Ovary (tissue), 9 donors: ENCODE results near the gene COL23A1. TPM values are rescaled to one million over a fixed set of nuclear protein-coding genes. Genes with fewer than 3 reads are reported as not detected.

Source experiments
- DNase-seq, 5 donors: peaks; one replicate each; pipeline ENCODE4 v3.0.0-alpha.2; 2019 to 2020
- H3K27ac ChIP-seq, 2 donors: fragments of 200-600 bp; one replicate each; pipeline versions ENCODE4 v1.5.1 to v1.8.0; 2019 to 2022
- H3K27me3 ChIP-seq: fragments of 200-600 bp; one replicate; pipeline ENCODE4 v1.8.0; 2022
- H3K36me3 ChIP-seq: fragments of 200-600 bp; sonication (generic); one replicate; pipeline ENCODE4 v1.5.1; 2019
- H3K4me1 ChIP-seq: one replicate; pipeline ENCODE4 v1.8.1; 2013; ENCODE audit warnings: mild to moderate bottlenecking, moderate library complexity; ENCODE audit not compliant: insufficient read depth
- H3K4me3 ChIP-seq: fragments of 200-600 bp; sonication (generic); one replicate; pipeline ENCODE4 v1.5.1; 2017
- H3K9me3 ChIP-seq, 2 donors: fragments of 200-600 bp in 1 of 2; sonication (generic) in 1 of 2; one replicate each; pipeline versions ENCODE4 v1.5.1 to v1.8.1; 2013 to 2019; ENCODE audit warnings: mild to moderate bottlenecking in 1 of 2, moderate library complexity in 1 of 2
- EP300 ChIP-seq: sonication (generic); formaldehyde crosslinking; IDR thresholded peaks from one replicate; pipeline ENCODE4 v1.6.1; 2017; ENCODE audit warnings: antibody characterized with exemption
- POLR2A ChIP-seq: fragments of 450-650 bp; IDR thresholded peaks from one replicate; pipeline ENCODE4 v1.6.1; 2017; ENCODE audit warnings: antibody characterized with exemption, mild to moderate bottlenecking, moderate library complexity
- WGBS, 3 donors: extraction: QIAGEN DNeasy Blood & Tissue Kit in 1 of 3; methylation state at CpG; one replicate each; pipeline versions ENCODE4 v1.1.5 to v1.1.7; 2013 to 2017; 5-methylcytosine and 5-hydroxymethylcytosine counted together
- intact Hi-C, 4 donors: fragments of 100-400 bp; cut with DNase I; formaldehyde crosslinking; loops; one replicate each; pipeline versions ENCODE4 v1.11.0 to v1.15.1; 2022 to 2023
- polyA plus RNA-seq, 2 donors: library from polyadenylated mRNA; stranded (reverse); fragments of 200-250 nt in 1 of 2; fragments of 350-450 nt in 1 of 2; fragmentation: Illumina TruSeq in 1 of 2; extraction: RNeasy Lipid Tissue Mini Kit (QIAGEN cat#74804) in 1 of 2; gene quantifications; one replicate each; pipeline ENCODE4 v1.2.3, GENCODE V29; 2013 to 2014
- total RNA-seq, 7 donors: library from RNA; depleted of rRNA in 2 of 7; stranded (reverse); fragments of >200 nt in 2 of 7; fragmentation: NEBNext Ultra II Directional in 3 of 7; extraction: Animal tissue kit (Norgen Biotek cat#: 25700) in 3 of 7; gene quantifications; one replicate each; pipeline versions ENCODE4 v1.1.0 to v1.2.4, GENCODE V29; 2016 to 2023
- TF ChIP-seq, protein P1 (sequence below), 3 donors: fragments of 450-650 bp in 2 of 3; fragments of 200-600 bp in 1 of 3; IDR thresholded peaks; one replicate each; pipeline versions ENCODE4 v1.5.1 to v1.8.0; 2016 to 2022; ENCODE audit warnings: antibody characterized with exemption in 3 of 3, mild to moderate bottlenecking in 1 of 3
- donor health status: DM: no; HTN: no; CAD: no; lungs with moderate emphysema.
- donor health status: DM: no; HTN: no; CAD: no.
- donor health status: Bipolar disorder and iron deficiency.
- donor health status: DM: yes; HTN: yes; CAD: no.
- donor health status: DM: no; HTN: no; CAD: no.
- donor health status: DM: yes; HTN: yes; CAD: no.

Gene COL23A1
- total and polyA plus RNA-seq, 9 donors = 0.13 to 0.92 (median 0.39) TPM; not detected in 1

DNA sequence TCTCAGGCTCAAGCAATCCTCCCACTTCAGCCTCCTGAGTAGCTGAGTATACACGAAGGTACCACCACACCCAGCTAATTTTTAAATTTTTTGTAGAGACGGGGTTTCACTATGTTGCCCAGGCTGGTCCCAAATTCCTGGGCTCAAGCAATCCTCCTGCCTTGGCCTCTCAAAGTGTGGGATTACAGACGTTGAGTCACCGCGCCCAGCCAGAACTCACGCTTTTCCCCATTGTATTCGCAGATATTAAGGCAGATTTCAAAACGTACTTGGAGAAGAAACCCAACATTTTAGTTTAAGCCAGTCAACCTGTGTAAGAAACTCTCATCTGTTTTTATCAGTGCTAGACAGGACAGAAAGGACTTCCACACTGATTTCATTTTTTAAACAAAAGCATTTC lies 26.6 kb downstream of the COL23A1 start:
- intact Hi-C loops = no loop called here
- no peak overlapping the region for H3K4me3 ChIP-seq

DNA sequence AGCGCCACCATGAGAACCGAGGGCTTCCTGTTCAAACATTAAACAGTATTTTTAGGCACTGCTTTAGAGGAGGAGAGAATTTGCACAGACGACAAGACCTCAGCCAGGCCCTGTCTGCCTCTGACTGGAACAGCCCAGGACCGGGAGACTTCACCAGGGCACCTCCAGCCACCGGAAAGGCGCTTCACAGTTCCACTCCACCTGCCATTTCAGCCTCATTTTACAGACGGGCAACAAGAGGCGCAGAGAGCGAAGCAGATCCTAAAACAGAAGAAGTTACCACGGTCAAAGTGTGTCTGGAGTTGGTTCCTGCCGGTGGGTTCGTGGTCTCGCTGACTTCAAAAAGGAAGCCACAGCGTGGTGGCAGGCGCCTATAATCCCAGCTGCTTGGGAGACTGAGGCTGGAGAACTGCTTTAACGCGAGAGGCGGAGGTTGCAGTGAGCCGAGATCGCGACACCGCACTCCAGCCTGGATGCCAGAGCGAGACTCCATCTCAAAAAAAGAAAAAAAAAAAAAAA lies 28.4 kb downstream of the COL23A1 start:
- Histone ChIP-seq H3K27ac (no peak overlapping the region), H3K9me3 (no peaks in the 10 kb centered on the region), H3K4me3 (no peak overlapping the region), H3K27me3 (no peaks in the 10 kb centered on the region), H3K36me3 (no peaks in the 10 kb centered on the region), H3K4me1 (no peaks in the 10 kb centered on the region)
- 89 to 92% (median 89%) methylated on average over 23 of the region's 23 CpGs for WGBS, 3 donors
- intact Hi-C loops = no loop called here
- TF ChIP-seq EP300 = no peak
- no peak for DNase-seq

More for the DNA sequence above, 26.6 kb downstream of the COL23A1 start:
- TF ChIP-seq POLR2A = no peak
- TF ChIP-seq EP300 = no peak
- TF ChIP-seq, protein P1, sequence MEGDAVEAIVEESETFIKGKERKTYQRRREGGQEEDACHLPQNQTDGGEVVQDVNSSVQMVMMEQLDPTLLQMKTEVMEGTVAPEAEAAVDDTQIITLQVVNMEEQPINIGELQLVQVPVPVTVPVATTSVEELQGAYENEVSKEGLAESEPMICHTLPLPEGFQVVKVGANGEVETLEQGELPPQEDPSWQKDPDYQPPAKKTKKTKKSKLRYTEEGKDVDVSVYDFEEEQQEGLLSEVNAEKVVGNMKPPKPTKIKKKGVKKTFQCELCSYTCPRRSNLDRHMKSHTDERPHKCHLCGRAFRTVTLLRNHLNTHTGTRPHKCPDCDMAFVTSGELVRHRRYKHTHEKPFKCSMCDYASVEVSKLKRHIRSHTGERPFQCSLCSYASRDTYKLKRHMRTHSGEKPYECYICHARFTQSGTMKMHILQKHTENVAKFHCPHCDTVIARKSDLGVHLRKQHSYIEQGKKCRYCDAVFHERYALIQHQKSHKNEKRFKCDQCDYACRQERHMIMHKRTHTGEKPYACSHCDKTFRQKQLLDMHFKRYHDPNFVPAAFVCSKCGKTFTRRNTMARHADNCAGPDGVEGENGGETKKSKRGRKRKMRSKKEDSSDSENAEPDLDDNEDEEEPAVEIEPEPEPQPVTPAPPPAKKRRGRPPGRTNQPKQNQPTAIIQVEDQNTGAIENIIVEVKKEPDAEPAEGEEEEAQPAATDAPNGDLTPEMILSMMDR (IDR thresholded peaks at IDR 0.05) = no peak
- Histone ChIP-seq H3K4me1 (no peaks in the 10 kb centered on the region), H3K36me3 (no peaks in the 10 kb centered on the region), H3K9me3 (no peaks in the 10 kb centered on the region), H3K27ac (no peak overlapping the region), H3K27me3 (no peaks in the 10 kb centered on the region)
- no peak for DNase-seq
- 78 to 85% (median 84%) methylated on average over 8 of the region's 8 CpGs for WGBS, 3 donors

DNA sequence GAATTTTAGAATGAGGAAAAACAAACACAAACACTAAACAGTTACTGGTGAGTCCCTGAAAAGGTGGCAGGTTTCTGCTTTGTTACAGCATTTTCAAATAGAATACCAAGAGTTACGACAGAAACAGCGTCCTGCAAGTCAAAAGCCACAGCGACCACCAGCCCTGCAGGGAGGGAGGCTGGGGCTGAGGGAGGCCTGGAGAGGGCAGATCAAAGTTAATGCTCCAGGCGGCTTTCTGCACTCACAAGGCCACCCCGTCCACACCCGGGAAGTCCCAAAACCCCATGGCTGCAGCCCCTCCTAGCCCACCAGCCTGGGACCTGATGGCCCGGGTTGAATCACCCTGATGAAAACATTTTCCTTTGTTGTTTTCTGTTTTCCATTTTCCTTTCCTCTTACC lies 29.3 kb downstream of the COL23A1 start:
- intact Hi-C loops = no loop called here
- Histone ChIP-seq H3K4me1 (no peaks in the 10 kb centered on the region), H3K4me3 (no peak overlapping the region), H3K36me3 (no peaks in the 10 kb centered on the region), H3K9me3 (no peaks in the 10 kb centered on the region), H3K27ac (no peak overlapping the region), H3K27me3 (no peaks in the 10 kb centered on the region)
- DNase-seq = no peak
- WGBS, 3 donors = 82 to 89% (median 85%) methylated on average over 7 of the region's 7 CpGs
- no peak for TF ChIP-seq POLR2A
- no peak for TF ChIP-seq EP300
- TF ChIP-seq, protein P1 (IDR thresholded peaks at IDR 0.05) = no peak

DNA sequence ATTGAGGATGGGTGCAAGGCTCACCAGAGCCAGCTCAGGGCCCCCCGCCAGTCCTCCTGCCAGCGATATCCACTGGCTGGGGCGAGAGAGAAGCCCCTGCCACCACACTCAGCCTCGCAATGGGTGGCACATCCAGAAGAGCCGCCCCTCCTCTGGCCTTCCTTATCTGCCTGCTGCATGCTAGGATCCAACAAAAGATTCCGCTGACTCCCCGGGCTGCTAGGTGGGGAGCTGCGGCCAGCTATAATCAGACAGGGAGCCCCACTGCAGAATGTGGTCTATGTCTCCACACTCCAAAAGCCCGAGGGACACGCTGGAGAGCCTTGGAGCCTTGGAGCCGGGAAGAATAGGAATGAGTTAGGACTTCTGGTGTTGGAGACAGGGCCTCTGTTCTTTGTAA lies 32.8 kb downstream of the COL23A1 start:
- no peak for DNase-seq
- WGBS, 3 donors = 90 to 94% (median 92%) methylated on average over 11 of the region's 11 CpGs
- intact Hi-C loops = loop anchor here in 1 of 4 donors (10.0 kb wide), 1 partner anchor 273 kb away; no protein-coding TSS in a partner anchor

DNA sequence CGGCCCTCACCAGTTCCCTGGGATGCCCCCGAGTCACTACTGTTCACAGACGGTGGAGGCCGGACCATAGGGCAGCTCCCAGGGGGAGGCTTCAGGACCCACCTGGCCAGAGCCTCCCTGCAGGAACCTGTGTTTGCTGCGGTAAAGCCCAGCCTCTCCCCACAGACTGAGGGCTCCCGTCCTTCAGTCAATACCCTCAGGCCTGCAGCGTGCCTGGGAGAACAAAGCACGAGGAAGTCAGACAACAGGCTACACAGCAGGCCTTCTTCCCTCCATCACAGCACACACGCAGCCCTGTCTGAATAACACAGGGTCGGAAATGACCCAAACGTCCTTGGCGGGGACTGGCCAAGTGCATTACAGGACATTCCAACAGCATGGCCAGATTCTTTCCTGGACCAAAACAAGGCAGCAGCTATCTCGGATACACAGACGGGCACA lies 34.4 kb downstream of the COL23A1 start:
- no peak overlapping the region for H3K4me3 ChIP-seq
- no peaks in the 10 kb centered on the region for H3K9me3 ChIP-seq
- no peak for DNase-seq
- TF ChIP-seq EP300 (no peak), POLR2A (no peak)
- TF ChIP-seq, protein P1 (IDR thresholded peaks at IDR 0.05) = no peak
- 80 to 87% (median 85%) methylated on average over 14 of the region's 14 CpGs for WGBS, 3 donors
- H3K4me1 ChIP-seq = no peaks in the 10 kb centered on the region
- intact Hi-C loops = loop anchor here in 1 of 4 donors (10.0 kb wide), 1 partner anchor 271 kb away; no protein-coding TSS in a partner anchor
- H3K27me3 ChIP-seq = no peaks in the 10 kb centered on the region
- H3K27ac ChIP-seq = no peak overlapping the region
- H3K36me3 ChIP-seq = no peaks in the 10 kb centered on the region

More for the DNA sequence above, 32.8 kb downstream of the COL23A1 start:
- Histone ChIP-seq H3K4me1 (no peaks in the 10 kb centered on the region), H3K27ac (no peak overlapping the region), H3K36me3 (no peaks in the 10 kb centered on the region), H3K27me3 (no peaks in the 10 kb centered on the region), H3K9me3 (no peaks in the 10 kb centered on the region), H3K4me3 (no peak overlapping the region)
- TF ChIP-seq POLR2A (no peak), EP300 (no peak)
- TF ChIP-seq, protein P1 (IDR thresholded peaks at IDR 0.05) = no peak
